ENCODE results near the gene COL6A5.

The COL6A5 gene

DNA sequence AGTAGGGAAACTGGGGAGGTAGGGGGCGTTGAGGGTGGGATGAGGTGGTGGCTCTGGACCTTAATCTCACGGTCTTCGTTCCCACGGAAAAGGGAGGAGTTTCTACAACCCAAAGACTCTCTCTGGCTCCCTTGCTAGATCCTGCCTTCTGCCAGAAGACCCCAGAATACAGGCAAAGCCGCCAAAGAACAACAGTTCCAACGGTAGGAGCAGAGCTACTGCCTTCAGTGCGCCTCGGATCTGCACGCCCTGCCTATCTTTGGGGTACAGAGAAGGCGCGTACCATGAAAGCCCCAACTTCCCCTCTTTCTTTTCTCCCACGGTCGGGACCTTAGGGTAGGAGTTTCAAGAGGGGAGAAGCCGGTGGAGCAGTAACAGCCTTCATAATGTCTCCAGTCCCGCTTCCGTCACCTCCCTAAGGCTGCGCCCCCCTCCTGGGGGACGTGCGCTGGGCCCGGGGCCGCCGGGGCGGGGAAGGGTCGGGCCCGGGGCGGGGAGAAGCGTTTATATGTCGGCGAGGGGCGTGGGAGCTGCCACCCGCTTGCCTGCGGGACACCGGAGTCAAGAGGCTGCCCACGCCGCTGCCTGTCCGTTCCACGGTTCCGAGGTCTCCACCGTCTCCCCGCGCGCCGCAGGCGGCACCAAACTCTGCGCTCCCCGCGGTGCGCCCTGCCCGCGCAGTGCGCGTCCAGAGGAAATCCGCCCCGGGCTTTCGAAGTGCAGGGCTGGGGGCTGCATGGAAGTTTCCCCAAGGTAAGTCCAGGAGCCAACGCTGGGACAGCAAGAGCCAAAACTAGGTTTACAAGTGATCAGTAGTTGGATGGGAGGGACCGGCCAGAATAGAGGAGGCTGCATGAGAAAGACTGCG, 171.4 kb downstream of the COL6A5 start, which contains the start of gene COL6A6:
TSS of gene COL6A6 (plus strand) at position 533 of the 868 bp plus-strand sequence. CDS start 43,188 bp downstream, outside the sequence.
- no peak for DNase-seq (ENCODE audit: low read depth in 2 of 2)

DNA sequence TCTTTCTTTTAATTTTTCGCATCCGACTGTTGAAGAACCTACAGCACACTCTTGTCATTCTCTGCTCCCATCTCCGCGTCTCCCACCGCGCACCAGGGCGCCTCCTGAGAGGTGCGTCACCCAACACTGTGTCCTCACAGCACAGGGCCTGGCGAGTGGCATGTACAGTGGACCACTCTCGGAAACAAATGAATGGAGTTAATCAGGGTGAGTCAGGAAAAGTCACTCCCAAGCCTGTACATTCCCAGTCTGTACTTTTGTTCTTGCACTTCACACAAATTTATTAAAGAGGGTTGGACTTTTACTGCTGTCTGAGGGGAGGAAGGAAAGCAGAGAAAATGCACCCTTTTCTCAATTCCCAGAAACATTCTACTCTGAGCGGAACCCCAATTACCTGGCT, 172.1 kb downstream of the COL6A5 start:
- DNase-seq (ENCODE audit: low read depth in 2 of 2), result no peak

DNA sequence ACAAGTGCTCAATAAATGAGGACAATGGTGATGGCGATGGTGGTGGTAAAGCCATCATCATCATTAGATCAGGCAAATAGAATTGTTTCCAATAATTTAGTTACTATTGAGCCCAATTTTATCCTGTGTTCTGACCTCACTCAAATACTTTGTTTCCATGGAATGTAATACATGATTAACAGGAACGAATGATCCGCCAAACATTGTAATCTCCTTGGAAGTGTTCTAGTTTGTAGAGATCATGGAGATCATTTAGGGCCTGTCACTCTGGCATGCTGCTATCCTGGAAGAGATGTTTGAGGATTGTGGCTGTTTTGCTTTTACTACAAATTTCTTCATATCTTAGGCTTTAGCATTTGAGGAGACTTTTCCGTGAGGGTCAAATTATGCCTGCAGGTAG, 174.3 kb downstream of the COL6A5 start:
- DNase-seq (ENCODE audit: low read depth in 2 of 2), result no peak

DNA sequence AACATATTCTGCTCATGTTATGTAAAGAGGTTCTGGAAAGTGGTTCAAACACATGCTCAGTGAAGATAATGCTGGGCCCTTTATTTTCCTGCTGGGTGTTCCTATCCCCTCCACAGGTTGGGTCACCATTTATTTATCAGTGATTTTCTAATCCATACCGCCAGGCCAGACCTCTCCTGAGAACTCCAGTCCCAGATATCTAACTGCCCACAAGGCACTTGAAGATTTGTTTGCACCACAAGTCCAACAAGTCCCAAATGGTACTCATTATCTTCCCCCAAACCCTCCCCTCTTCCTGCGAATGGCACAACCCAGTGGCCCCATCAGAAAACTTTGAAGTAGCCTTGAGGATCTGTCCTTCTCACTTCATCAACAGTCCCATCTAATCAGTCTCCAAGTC, 176.9 kb downstream of the COL6A5 start:
- DNase-seq (ENCODE audit: low read depth in 2 of 2), result no peak

DNA sequence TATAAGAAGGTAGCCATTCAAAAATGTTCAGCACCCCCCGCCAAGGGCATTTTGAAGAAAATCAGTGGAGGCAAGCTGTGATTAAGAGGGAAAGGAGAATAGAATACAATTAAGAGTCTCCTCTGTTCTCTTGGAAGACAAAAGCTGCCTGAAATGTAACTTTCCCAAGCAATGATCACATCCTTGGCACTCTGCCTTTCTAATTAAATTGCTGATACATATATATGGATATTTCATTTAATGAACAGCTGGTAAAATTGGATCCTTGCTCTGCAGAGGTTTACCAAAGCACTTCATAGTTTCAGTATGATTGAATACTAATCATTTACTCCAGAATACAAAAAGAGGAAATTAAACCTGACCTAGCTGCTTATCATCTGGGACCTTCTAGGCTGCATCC, 182.0 kb downstream of the COL6A5 start:
- DNase-seq (ENCODE audit: low read depth in 2 of 2), result no peak

DNA sequence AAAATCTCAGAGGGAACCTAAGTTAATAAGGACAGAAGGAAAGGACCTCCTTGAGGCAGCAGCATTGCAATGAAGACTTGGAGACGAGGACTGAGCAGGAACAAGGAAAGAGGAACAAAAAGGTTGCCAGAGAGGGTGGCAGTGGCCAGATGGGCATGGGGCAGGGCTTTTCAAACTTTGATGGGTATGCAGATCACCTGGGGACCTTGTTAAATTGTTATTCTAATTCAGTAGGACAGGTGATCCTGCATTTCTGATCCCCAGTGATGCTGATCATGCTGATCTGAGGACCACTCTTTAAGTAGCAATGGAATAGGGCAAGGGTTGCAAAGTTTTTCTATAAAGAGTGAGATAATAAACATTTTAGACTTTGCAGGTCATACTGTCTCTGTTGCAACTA, 182.6 kb downstream of the COL6A5 start:
- no peak for DNase-seq (ENCODE audit: low read depth in 2 of 2)

DNA sequence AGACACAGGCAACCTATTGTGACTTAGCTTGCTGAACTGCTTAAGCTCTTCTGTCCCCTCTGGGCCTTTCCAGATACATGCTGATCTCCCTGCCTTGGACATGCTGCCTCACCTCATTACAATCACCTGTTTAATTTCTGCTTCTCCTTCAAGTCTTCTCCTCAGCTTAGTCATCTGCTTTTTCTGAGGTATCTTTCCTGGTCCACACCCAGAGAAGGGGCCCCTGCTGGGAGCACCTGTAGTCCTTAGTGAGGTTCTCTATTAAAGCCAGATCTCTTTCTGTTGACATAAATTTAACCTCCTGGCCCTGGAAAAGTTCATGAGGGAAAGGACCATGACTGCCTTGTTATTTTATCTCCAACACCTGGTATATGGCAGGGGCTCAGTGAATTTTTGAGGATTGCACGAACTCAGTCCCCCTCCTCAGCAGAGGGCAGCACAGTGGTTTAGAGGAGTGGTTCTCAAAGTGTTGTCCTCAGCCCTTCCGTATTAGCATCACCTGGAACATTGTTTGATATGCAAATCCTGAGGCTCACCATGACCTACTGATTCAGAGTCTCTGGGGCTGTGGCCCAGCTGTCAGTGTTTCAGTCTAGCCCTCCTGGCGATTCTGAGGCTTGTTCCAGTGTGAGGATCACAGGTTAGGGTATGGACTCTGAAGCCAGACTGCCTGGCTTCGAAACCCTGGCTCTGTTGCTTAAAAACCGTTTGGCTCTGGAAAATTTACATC, 184.2 kb downstream of the COL6A5 start:
- DNase-seq (ENCODE audit: low read depth in 2 of 2), result no peak

DNA sequence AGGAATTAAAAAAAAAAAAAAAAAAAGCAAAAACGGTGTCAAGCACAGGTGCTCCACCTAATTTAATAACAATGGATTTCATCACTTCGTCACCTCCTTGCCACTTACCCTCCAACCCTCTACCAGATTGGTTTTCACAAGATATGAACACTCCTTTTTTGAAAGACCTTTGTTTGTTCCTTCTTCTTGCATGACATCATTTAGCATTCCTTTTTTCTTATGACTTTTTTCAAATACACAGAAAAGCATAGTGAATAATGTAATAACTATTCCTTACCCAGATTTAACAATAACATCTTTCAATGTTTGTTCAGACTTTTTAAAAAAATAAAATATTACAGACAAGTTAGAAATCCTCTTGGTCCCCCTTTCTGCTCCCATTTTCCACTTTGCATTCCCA, 187.8 kb downstream of the COL6A5 start:
- DNase-seq (ENCODE audit: low read depth in 2 of 2), result no peak

Measured in stimulated activated CD8-positive, alpha-beta memory T cell treated with anti-CD3 and anti-CD28 coated beads, Interleukin-7, amount 100 ng/mL, for 1 hour (primary cell).